Testis (tissue), 2 donors: Measurements from ENCODE around the gene GRIK4.

Source experiments
- CTCF ChIP-seq, 3 experiments: fragments of 450-650 bp in 2 of 3; fragments of 200-600 bp in 1 of 3; sonication (generic) in 1 of 3; IDR thresholded peaks; one replicate each; pipeline ENCODE4 v1.5.1; 2016 to 2019; ENCODE audit warnings: antibody characterized with exemption in 3 of 3, mild to moderate bottlenecking in 2 of 3, moderate library complexity in 1 of 3
- POLR2A ChIP-seq: fragments of 450-650 bp; IDR thresholded peaks from one replicate; pipeline ENCODE4 v1.6.1; 2017; ENCODE audit warnings: antibody characterized with exemption, mild to moderate bottlenecking, moderate library complexity

- no peak for TF ChIP-seq CTCF (IDR thresholded peaks at IDR 0.05)
- TF ChIP-seq POLR2A, result no peak
Measured at GRCh38 chr11:120919045-120919444, 407.5 kb downstream of the GRIK4 start.
